Measurements from ENCODE around the gene PEPD.

Gene PEPD

DNA sequence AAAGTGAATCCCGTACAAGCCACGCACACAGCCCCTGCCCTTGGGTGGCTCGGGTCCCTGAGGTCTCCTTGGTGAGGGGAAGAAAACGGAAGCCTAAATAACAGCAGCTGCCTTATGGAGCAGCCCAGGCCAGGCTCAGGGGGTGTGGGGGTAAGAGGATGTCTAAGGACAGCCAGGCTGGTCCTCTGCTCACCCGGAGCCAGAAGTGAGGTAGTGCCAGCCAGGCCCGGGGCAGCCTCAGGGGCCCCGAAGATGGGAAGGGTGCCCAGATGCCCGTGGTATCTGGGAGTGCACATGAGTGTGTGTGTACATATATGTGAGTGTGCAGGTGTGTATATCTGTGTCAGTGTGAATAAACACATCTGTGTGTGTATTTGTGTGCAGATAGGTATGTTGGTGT, 38.4 kb upstream of the PEPD start:
- no peaks in the 10 kb centered on the region for H3F3A ChIP-seq (ENCODE audit: insufficient read depth, low read length)
- no peak overlapping the region for H3K27ac ChIP-seq (ENCODE audit: low read length)
- H3K4me1 ChIP-seq (ENCODE audit: low read length): no peaks in the 10 kb centered on the region
- H3K9me2 ChIP-seq (replicated peaks; ENCODE audit: insufficient read depth, low read length): no peaks in the 10 kb centered on the region
- H3K36me3 ChIP-seq (replicated peaks; ENCODE audit: insufficient read depth, low read length): no peaks in the 10 kb centered on the region
- no peak for DNase-seq
- TF ChIP-seq EZH2 (optimal IDR thresholded peaks at IDR 0.05; ENCODE audit: low read depth, low read length): no peak
- no peak for TF ChIP-seq CTCF (IDR thresholded peaks at IDR 0.05; ENCODE audit: low read length)
- TF ChIP-seq EZH2phosphoT487 (IDR thresholded peaks at IDR 0.05; ENCODE audit: low read length): no peak
- peaks cover 43% of the 10 kb centered on the region for H3K27me3 ChIP-seq (replicated peaks; ENCODE audit: insufficient read depth, low read length)
- H3K4me3 ChIP-seq (ENCODE audit: low read length): no peak overlapping the region
- no peak overlapping the region for H3K9ac ChIP-seq (ENCODE audit: low read length)
- H3K9me3 ChIP-seq (replicated peaks; ENCODE audit: insufficient read depth, low read length): no peaks in the 10 kb centered on the region
- no peak overlapping the region for H3K4me2 ChIP-seq (ENCODE audit: low read depth, low read length)
- H4K20me1 ChIP-seq (ENCODE audit: insufficient read depth, low read length): no peaks in the 10 kb centered on the region
- no peak overlapping the region for H2AFZ ChIP-seq (ENCODE audit: low read length)
- no peaks in the 10 kb centered on the region for H3K79me2 ChIP-seq (ENCODE audit: low read length)

DNA sequence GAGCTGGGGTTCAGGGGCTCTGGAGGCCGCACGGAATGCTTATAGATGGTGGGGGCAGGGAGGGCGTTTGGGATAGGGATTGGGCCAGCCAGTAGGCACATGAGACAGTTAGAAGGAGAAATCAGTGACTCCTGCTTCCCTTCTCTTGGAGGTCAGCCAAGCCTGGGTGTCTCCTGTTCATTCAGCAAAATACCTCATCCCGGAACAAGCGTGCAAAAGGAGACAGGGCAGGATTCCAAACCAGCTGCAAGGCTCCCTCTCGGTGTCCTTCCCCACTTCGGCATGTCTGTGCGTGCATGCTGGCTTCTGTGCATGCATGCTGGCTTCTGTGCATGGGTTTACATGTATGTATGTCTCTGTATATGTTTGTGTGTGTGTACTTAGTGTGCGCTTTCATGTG, 37.3 kb upstream of the PEPD start:
- no peaks in the 10 kb centered on the region for H3K79me2 ChIP-seq (ENCODE audit: low read length)
- no peak for DNase-seq
- no peaks in the 10 kb centered on the region for H3K4me1 ChIP-seq (ENCODE audit: low read length)
- no peaks in the 10 kb centered on the region for H4K20me1 ChIP-seq (ENCODE audit: insufficient read depth, low read length)
- H3K4me2 ChIP-seq (ENCODE audit: low read depth, low read length): no peak overlapping the region
- no peak overlapping the region for H3K4me3 ChIP-seq (ENCODE audit: low read length)
- TF ChIP-seq EZH2phosphoT487 (IDR thresholded peaks at IDR 0.05; ENCODE audit: low read length) (no peak), EZH2 (optimal IDR thresholded peaks at IDR 0.05; ENCODE audit: low read depth, low read length) (no peak), CTCF (IDR thresholded peaks at IDR 0.05; ENCODE audit: low read length) (no peak)
- no peak overlapping the region for H2AFZ ChIP-seq (ENCODE audit: low read length)
- H3K27ac ChIP-seq (ENCODE audit: low read length): no peak overlapping the region
- no peaks in the 10 kb centered on the region for H3K9me2 ChIP-seq (replicated peaks; ENCODE audit: insufficient read depth, low read length)
- peaks cover 34% of the 10 kb centered on the region for H3K27me3 ChIP-seq (replicated peaks; ENCODE audit: insufficient read depth, low read length)
- no peaks in the 10 kb centered on the region for H3K9me3 ChIP-seq (replicated peaks; ENCODE audit: insufficient read depth, low read length)
- no peak overlapping the region for H3K9ac ChIP-seq (ENCODE audit: low read length)
- H3F3A ChIP-seq (ENCODE audit: insufficient read depth, low read length): no peaks in the 10 kb centered on the region
- H3K36me3 ChIP-seq (replicated peaks; ENCODE audit: insufficient read depth, low read length): no peaks in the 10 kb centered on the region

GRCh38 chr19:33558151-33558550, 36.6 kb upstream of the PEPD start:
- no peaks in the 10 kb centered on the region for H3K36me3 ChIP-seq (replicated peaks; ENCODE audit: insufficient read depth, low read length)
- H2AFZ ChIP-seq (ENCODE audit: low read length): no peak overlapping the region
- no peaks in the 10 kb centered on the region for H3F3A ChIP-seq (ENCODE audit: insufficient read depth, low read length)
- DNase-seq: no peak
- no peak overlapping the region for H3K4me3 ChIP-seq (ENCODE audit: low read length)
- TF ChIP-seq CTCF (IDR thresholded peaks at IDR 0.05; ENCODE audit: low read length) (no peak), EZH2 (optimal IDR thresholded peaks at IDR 0.05; ENCODE audit: low read depth, low read length) (no peak), EZH2phosphoT487 (IDR thresholded peaks at IDR 0.05; ENCODE audit: low read length) (no peak)
- H3K79me2 ChIP-seq (ENCODE audit: low read length): no peaks in the 10 kb centered on the region
- no peak overlapping the region for H3K27ac ChIP-seq (ENCODE audit: low read length)
- H3K27me3 ChIP-seq (replicated peaks; ENCODE audit: insufficient read depth, low read length): peaks cover 34% of the 10 kb centered on the region
- no peaks in the 10 kb centered on the region for H4K20me1 ChIP-seq (ENCODE audit: insufficient read depth, low read length)
- H3K9me2 ChIP-seq (replicated peaks; ENCODE audit: insufficient read depth, low read length): no peaks in the 10 kb centered on the region
- H3K4me2 ChIP-seq (ENCODE audit: low read depth, low read length): no peak overlapping the region
- no peaks in the 10 kb centered on the region for H3K9me3 ChIP-seq (replicated peaks; ENCODE audit: insufficient read depth, low read length)
- no peaks in the 10 kb centered on the region for H3K4me1 ChIP-seq (ENCODE audit: low read length)
- no peak overlapping the region for H3K9ac ChIP-seq (ENCODE audit: low read length)
